ENCODE results near the gene SCYGR5. TPM values are rescaled to one million over a fixed set of nuclear protein-coding genes. Genes with fewer than 3 reads are reported as not detected.

Gene SCYGR5
- total RNA-seq, 4 donors from 2014 or later = not detected

- no peak for TF ChIP-seq CTCF (IDR thresholded peaks at IDR 0.05; ENCODE audit: low read depth)
Measured at GRCh38 chr2:227706859-227707258, 40.3 kb downstream of the SCYGR5 start.

GRCh38 chr2:227707390-227707789, 40.8 kb downstream of the SCYGR5 start:
- TF ChIP-seq CTCF (IDR thresholded peaks at IDR 0.05; ENCODE audit: low read depth) = no peak

- no peak for TF ChIP-seq CTCF (IDR thresholded peaks at IDR 0.05; ENCODE audit: low read depth)
Measured at GRCh38 chr2:227710986-227711385, 44.4 kb downstream of the SCYGR5 start.

- TF ChIP-seq CTCF (IDR thresholded peaks at IDR 0.05; ENCODE audit: low read depth) = no peak
Measured at GRCh38 chr2:227713291-227713690, 46.7 kb downstream of the SCYGR5 start.

GRCh38 chr2:227716501-227716900, 49.9 kb downstream of the SCYGR5 start:
- TF ChIP-seq CTCF (IDR thresholded peaks at IDR 0.05; ENCODE audit: low read depth) = no peak

Other genes starting within 250 kb of the SCYGR5 start
- 100 to 1,000 TPM in 3 of 4 donors, 10 to 100 TPM in 1; 88.7 to 235 (median 146) TPM for gene AGFG1, start 194.6 kb upstream of the SCYGR5 start, total RNA-seq
- gene SCYGR2, start 67.9 kb upstream of the SCYGR5 start, total RNA-seq = not detected
- not detected for gene SCYGR3, start 52.0 kb upstream of the SCYGR5 start, total RNA-seq
- not detected for gene SCYGR4, start 49.3 kb upstream of the SCYGR5 start, total RNA-seq
- 100 to 1,000 TPM; 253 to 521 (median 402) TPM for gene SLC19A3, start 51.2 kb downstream of the SCYGR5 start, total RNA-seq
- not detected for gene SCYGR6, start 58.0 kb downstream of the SCYGR5 start, total RNA-seq
- gene SCYGR7, start 61.5 kb downstream of the SCYGR5 start, total RNA-seq = not detected
- not detected for gene SCYGR8, start 79.1 kb downstream of the SCYGR5 start, total RNA-seq
- 1 to 10 TPM in 1 of 4 donors, not detected in 3; 1.9 TPM for gene CCL20, start 147.0 kb downstream of the SCYGR5 start, total RNA-seq
- gene DAW1, start 204.8 kb downstream of the SCYGR5 start, total RNA-seq = under 1 TPM in 2 of 4 donors, not detected in 2; 0.22 to 0.68 TPM